CD14-positive monocyte (primary cell): ENCODE results near the gene EMILIN1. TPM values are rescaled to one million over a fixed set of nuclear protein-coding genes. Genes with fewer than 3 reads are reported as not detected.
A peak's percentile ranks its signal among the peaks of the same experiment; 100 is the strongest.

Experiments used
- DNase-seq, 3 donors: peaks; one replicate each; pipeline ENCODE4 v3.0.0-alpha.2; 2011 to 2022
- H2AFZ ChIP-seq: 2 replicates; pipeline ENCODE4 v1.6.0; 2012; ENCODE audit warnings: mild to moderate bottlenecking, low read depth, low read length, inconsistent platforms; ENCODE audit not compliant: insufficient read depth, poor library complexity, severe bottlenecking
- H3K27ac ChIP-seq, 2 donors: 1 replicate in 1 of 2; 2 replicates in 1 of 2; pipeline ENCODE4 v1.5.1; 2012 to 2013; ENCODE audit warnings: low read length in 2 of 2, control low read depth in 1 of 2, inconsistent platforms in 1 of 2, low read depth in 1 of 2, mild to moderate bottlenecking in 1 of 2
- H3K27me3 ChIP-seq, 2 donors: one replicate each; pipeline versions ENCODE4 v1.6.0 to v1.6.1; 2011 to 2013; ENCODE audit warnings: low read length in 2 of 2; ENCODE audit not compliant: control insufficient read depth in 2 of 2, insufficient read depth in 2 of 2
- H3K36me3 ChIP-seq, 2 donors: replicated peaks in 1 of 2; 1 replicate in 1 of 2; 2 replicates in 1 of 2; pipeline versions ENCODE4 v1.5.1 to v1.6.1; 2012 to 2013; ENCODE audit warnings: low read length in 2 of 2, control low read depth in 1 of 2, inconsistent platforms in 1 of 2, mild to moderate bottlenecking in 1 of 2; ENCODE audit not compliant: insufficient read depth in 2 of 2, control insufficient read depth in 1 of 2
- H3K4me1 ChIP-seq, 2 donors: 1 replicate in 1 of 2; 2 replicates in 1 of 2; pipeline versions ENCODE4 v1.5.1 to v1.6.1; 2012 to 2013; ENCODE audit warnings: low read length in 2 of 2, control low read depth in 1 of 2, inconsistent platforms in 1 of 2, mild to moderate bottlenecking in 1 of 2, moderate library complexity in 1 of 2; ENCODE audit not compliant: insufficient read depth in 2 of 2, control insufficient read depth in 1 of 2
- H3K4me2 ChIP-seq: replicated peaks from 2 replicates; pipeline ENCODE3; 2012; ENCODE audit warnings: low read length, moderate library complexity, mild to moderate bottlenecking; ENCODE audit not compliant: poor library complexity, severe bottlenecking; ENCODE audit errors: extremely low read depth
- H3K4me3 ChIP-seq, 3 experiments: fragments of 200-600 bp in 1 of 3; sonication (generic) in 1 of 3; replicated peaks in 1 of 3; 1 replicate in 2 of 3; 2 replicates in 1 of 3; pipeline ENCODE4 v1.5.1; 2011 to 2013; ENCODE audit warnings: low read length in 3 of 3, mild to moderate bottlenecking in 3 of 3, control low read depth in 2 of 3, low read depth in 2 of 3, inconsistent platforms in 1 of 3, moderate library complexity in 1 of 3
- H3K79me2 ChIP-seq: 2 replicates; pipeline ENCODE4 v1.6.0; 2012; ENCODE audit warnings: mild to moderate bottlenecking, control low read depth, inconsistent platforms, low read length, moderate library complexity; ENCODE audit not compliant: insufficient read depth
- H3K9ac ChIP-seq: 2 replicates; pipeline ENCODE4 v1.6.0; 2017; ENCODE audit warnings: low read length, mild to moderate bottlenecking; ENCODE audit not compliant: insufficient read depth, poor library complexity, severe bottlenecking
- H3K9me3 ChIP-seq, 2 donors: replicated peaks in 1 of 2; 1 replicate in 1 of 2; 2 replicates in 1 of 2; pipeline versions ENCODE4 v1.5.1 to v1.6.1; 2012 to 2013; ENCODE audit warnings: low read length in 2 of 2, control low read depth in 1 of 2; ENCODE audit not compliant: control insufficient read depth in 1 of 2, insufficient read depth in 1 of 2
- H4K20me1 ChIP-seq: 2 replicates; pipeline ENCODE4 v1.6.0; 2012; ENCODE audit warnings: mild to moderate bottlenecking, low read length, control low read depth, moderate library complexity; ENCODE audit not compliant: insufficient read depth
- H3K27ac Mint-ChIP-seq, 7 donors: one replicate each; pipeline ENCODE4 v1.8.0; 2020; ENCODE audit warnings: mild to moderate bottlenecking in 7 of 7, mixed read lengths in 7 of 7, moderate library complexity in 6 of 7, inconsistent platforms in 2 of 7
- H3K27me3 Mint-ChIP-seq, 3 donors: one replicate each; pipeline ENCODE4 v1.8.0; 2021 to 2022; ENCODE audit warnings: low read depth in 3 of 3, mild to moderate bottlenecking in 3 of 3, mixed read lengths in 3 of 3, moderate library complexity in 3 of 3, inconsistent platforms in 1 of 3
- H3K36me3 Mint-ChIP-seq, 2 donors: one replicate each; pipeline ENCODE4 v1.8.0; 2020; ENCODE audit warnings: mixed read lengths in 2 of 2, inconsistent platforms in 1 of 2, mild to moderate bottlenecking in 1 of 2
- H3K4me1 Mint-ChIP-seq: one replicate; pipeline ENCODE4 v1.8.0; 2020; ENCODE audit warnings: mild to moderate bottlenecking, mixed read lengths
- H3K4me3 Mint-ChIP-seq, 2 donors: one replicate each; pipeline ENCODE4 v1.8.0; 2020; ENCODE audit warnings: mild to moderate bottlenecking in 2 of 2, mixed read lengths in 2 of 2, moderate library complexity in 1 of 2
- H3K9me3 Mint-ChIP-seq, 7 donors: one replicate each; pipeline ENCODE4 v1.8.0; 2020 to 2022; ENCODE audit warnings: mixed read lengths in 7 of 7, mild to moderate bottlenecking in 6 of 7, moderate library complexity in 6 of 7, inconsistent platforms in 2 of 7
- WGBS: methylation state at CpG from one replicate; pipeline ENCODE4 v1.1.5; 2013; ENCODE audit warnings: missing lambda C conversion rate; ENCODE audit not compliant: insufficient coverage; 5-methylcytosine and 5-hydroxymethylcytosine counted together
- intact Hi-C, 2 donors: fragments of 100-400 bp; cut with micrococcal nuclease; formaldehyde crosslinking; loops; one replicate each; pipeline versions ENCODE4 v1.15.0 to v1.15.1; 2023
- polyA plus RNA-seq, 3 donors: library from polyadenylated mRNA; depleted of rRNA in 1 of 3; unstranded in 2 of 3; stranded (reverse) in 1 of 3; fragments of 300-500 nt in 2 of 3; fragments of >200 nt in 1 of 3; fragmentation: Illumina TruSeq in 2 of 3; gene quantifications; 1 replicate in 2 of 3; 2 replicates in 1 of 3; pipeline ENCODE4 v1.2.3, GENCODE V29; 2012 to 2021
- TF ChIP-seq, protein P1 (sequence below): fragments of 200-600 bp; IDR thresholded peaks from one replicate; pipeline ENCODE4 v1.8.0; 2022; ENCODE audit warnings: antibody characterized with exemption, mild to moderate bottlenecking

EMILIN1 gene
- polyA plus RNA-seq, 3 donors, result 0.43 to 1.0 (median 0.44) TPM

DNA sequence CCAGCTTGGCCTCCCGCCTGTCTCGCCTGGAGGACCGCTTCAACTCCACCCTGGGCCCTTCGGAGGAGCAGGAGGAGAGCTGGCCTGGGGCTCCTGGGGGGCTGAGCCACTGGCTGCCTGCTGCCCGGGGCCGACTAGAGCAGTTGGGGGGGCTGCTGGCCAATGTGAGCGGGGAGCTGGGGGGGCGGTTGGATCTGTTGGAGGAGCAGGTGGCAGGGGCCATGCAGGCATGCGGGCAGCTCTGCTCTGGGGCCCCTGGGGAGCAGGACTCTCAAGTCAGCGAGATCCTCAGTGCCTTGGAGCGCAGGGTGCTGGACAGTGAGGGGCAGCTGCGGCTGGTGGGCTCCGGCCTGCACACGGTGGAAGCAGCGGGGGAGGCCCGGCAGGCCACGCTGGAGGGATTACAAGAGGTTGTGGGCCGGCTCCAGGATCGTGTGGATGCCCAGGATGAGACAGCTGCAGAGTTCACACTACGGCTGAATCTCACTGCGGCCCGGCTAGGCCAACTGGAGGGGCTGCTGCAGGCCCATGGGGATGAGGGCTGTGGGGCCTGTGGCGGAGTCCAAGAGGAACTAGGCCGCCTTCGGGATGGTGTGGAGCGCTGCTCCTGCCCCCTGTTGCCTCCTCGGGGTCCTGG, 4.5 kb downstream of the EMILIN1 start:
- no peak overlapping the region for H3K4me3 ChIP-seq
- H3K27ac ChIP-seq, result peak overlapping the region in 1 of 2 donors; percentile 84
- Mint-ChIP-seq H3K4me3 (no peak overlapping the region), H3K36me3 (no peaks in the 10 kb centered on the region), H3K27ac (peak overlapping the region in 1 of 7 donors; percentile 33), H3K27me3 (peaks cover 2 to 4% (median 3%) of the 10 kb centered on the region in 3 donors), H3K9me3 (no peaks in the 10 kb centered on the region), H3K4me1 (peaks cover 54% of the 10 kb centered on the region)
- 90% methylated on average over 26 of the region's 27 CpGs for WGBS
- TF ChIP-seq, protein P1, sequence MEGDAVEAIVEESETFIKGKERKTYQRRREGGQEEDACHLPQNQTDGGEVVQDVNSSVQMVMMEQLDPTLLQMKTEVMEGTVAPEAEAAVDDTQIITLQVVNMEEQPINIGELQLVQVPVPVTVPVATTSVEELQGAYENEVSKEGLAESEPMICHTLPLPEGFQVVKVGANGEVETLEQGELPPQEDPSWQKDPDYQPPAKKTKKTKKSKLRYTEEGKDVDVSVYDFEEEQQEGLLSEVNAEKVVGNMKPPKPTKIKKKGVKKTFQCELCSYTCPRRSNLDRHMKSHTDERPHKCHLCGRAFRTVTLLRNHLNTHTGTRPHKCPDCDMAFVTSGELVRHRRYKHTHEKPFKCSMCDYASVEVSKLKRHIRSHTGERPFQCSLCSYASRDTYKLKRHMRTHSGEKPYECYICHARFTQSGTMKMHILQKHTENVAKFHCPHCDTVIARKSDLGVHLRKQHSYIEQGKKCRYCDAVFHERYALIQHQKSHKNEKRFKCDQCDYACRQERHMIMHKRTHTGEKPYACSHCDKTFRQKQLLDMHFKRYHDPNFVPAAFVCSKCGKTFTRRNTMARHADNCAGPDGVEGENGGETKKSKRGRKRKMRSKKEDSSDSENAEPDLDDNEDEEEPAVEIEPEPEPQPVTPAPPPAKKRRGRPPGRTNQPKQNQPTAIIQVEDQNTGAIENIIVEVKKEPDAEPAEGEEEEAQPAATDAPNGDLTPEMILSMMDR, result no peak
- no peaks in the 10 kb centered on the region for H3K27me3 ChIP-seq
- intact Hi-C loops, result no loop called here
- H3K79me2 ChIP-seq, result peaks cover 5% of the 10 kb centered on the region
- no peak for DNase-seq
- no peaks in the 10 kb centered on the region for H3K9me3 ChIP-seq
- H3K4me1 ChIP-seq, result peaks cover 55 to 66% of the 10 kb centered on the region in 2 donors
- H3K36me3 ChIP-seq, result no peaks in the 10 kb centered on the region
- H4K20me1 ChIP-seq, result no peaks in the 10 kb centered on the region
- H3K9ac ChIP-seq, result no peak overlapping the region
- H3K4me2 ChIP-seq, result no peak overlapping the region
- H2AFZ ChIP-seq, result no peak overlapping the region

DNA sequence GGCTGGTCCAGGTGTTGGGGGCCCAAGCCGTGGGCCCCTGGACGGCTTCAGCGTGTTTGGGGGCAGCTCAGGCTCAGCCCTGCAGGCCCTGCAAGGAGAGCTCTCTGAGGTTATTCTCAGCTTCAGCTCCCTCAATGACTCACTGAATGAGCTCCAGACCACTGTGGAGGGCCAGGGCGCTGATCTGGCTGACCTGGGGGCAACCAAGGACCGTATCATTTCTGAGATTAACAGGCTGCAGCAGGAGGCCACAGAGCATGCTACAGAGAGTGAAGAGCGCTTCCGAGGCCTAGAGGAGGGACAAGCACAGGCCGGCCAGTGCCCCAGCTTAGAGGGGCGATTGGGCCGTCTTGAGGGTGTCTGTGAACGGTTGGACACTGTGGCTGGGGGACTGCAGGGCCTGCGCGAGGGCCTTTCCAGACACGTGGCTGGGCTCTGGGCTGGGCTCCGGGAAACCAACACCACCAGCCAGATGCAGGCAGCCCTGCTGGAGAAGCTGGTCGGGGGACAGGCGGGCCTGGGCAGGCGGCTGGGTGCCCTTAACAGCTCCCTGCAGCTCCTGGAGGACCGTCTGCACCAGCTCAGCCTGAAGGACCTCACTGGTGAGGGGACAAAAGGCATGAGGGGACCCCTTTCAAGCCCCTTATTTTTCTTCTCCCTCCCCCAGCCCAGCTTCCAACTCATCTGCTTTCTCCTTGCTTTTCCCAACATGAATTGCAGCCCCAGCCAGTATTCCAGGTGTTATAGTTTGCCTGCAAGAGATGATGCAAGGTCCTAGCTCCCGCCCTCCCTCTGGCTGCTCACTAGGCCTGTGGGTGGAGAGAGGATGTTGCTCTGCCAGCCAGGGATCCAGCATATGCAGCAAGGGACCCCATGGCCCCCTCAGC, 5.2 kb downstream of the EMILIN1 start:
- H3K36me3 Mint-ChIP-seq, result no peaks in the 10 kb centered on the region
- 94% methylated on average over 15 of the region's 20 CpGs for WGBS
- H3K27me3 Mint-ChIP-seq, result peaks cover 1 to 7% (median 5%) of the 10 kb centered on the region in 3 donors
- no peak overlapping the region for H3K4me2 ChIP-seq
- H3K27ac ChIP-seq, result no peak overlapping the region
- peaks cover 48% of the 10 kb centered on the region for H3K4me1 Mint-ChIP-seq
- H3K27me3 ChIP-seq, result no peaks in the 10 kb centered on the region
- no peak overlapping the region for H3K4me3 ChIP-seq
- no peaks in the 10 kb centered on the region for H3K36me3 ChIP-seq
- no peak overlapping the region for H3K4me3 Mint-ChIP-seq
- intact Hi-C loops, result no loop called here
- TF ChIP-seq, protein P1, result no peak
- DNase-seq, result no peak
- no peak overlapping the region for H2AFZ ChIP-seq
- no peaks in the 10 kb centered on the region for H3K9me3 Mint-ChIP-seq
- peaks cover 5% of the 10 kb centered on the region for H3K79me2 ChIP-seq
- no peaks in the 10 kb centered on the region for H3K9me3 ChIP-seq
- no peak overlapping the region for H3K9ac ChIP-seq
- H3K4me1 ChIP-seq, result peaks cover 50 to 60% of the 10 kb centered on the region in 2 donors
- peak overlapping the region in 1 of 7 donors; percentile 30 for H3K27ac Mint-ChIP-seq
- H4K20me1 ChIP-seq, result no peaks in the 10 kb centered on the region
